ENCODE measurements around the gene RARB. TPM values are rescaled to one million over a fixed set of nuclear protein-coding genes. Genes with fewer than 3 reads are reported as not detected.
A peak's percentile ranks its signal among the peaks of the same experiment; 100 is the strongest.

RARB gene
- total RNA-seq, 2 experiments from 2014 or later, result not detected

DNA sequence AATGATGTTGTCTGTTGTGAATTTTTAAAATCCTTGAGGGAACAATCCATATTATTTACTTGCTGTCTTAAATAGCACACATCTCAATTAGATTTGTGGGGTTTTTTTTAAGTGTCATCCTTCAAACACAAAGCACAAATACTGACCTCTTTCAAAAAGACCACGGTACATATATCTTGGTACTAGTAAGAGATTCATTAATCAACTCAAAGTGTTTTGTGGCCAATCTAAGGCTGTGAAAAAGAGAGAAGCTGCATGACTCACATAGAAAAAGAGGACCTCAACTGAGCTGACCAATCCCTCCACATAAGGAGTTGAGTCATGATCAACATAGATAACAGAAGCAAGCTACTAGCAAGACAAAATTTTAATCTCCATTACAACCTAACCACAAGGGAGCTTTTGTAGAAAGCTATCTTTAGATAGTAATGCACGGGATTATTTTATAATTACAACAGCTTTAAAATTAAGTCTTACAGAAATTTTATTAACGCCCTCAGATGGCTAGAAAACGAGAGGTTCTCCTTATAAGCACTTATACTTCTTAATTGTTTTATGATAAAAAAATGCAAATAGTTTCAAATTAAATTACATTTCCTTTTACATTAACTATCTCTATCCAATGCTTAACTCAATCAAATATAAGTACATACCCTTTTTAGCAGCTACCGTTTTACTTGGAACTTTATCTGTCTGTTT, 176.2 kb downstream of the RARB start:
- Mint-ChIP-seq H3K4me1 (peaks cover 11% of the 10 kb centered on the region), H3K4me3 (no peak overlapping the region), H3K27me3 (no peaks in the 10 kb centered on the region), H3K27ac (no peak overlapping the region), H3K9me3 (ENCODE audit: low read depth) (no peaks in the 10 kb centered on the region), H3K36me3 (peaks cover 55% of the 10 kb centered on the region)
- CTCF ChIA-PET, result interaction anchor here (0.8 to 1.7 kb wide), 5 partner anchors 9 to 44 kb away, joined by 3 to 12 read pairs (median 5); no protein-coding TSS in a partner anchor
- ATAC-seq, result no peak
- DNase-seq, result no peak

DNA sequence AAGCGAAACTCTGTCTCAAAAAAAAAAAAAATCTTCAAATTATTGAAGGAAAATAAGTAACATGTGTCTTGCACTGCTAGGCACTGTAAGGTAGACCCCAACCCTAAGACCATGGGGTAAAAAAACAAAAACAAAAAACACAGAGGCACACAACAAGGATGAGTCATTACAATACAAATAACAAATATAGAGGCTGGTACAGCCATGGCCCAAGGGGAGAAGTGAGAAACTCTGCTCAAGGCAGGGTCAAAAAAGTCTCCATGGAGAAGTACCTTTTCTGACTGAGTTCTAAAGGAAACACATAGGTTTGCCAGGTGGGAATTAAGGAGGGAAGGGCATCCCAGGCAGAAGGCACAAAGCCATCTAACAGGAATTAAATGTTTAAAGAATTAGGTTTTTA, 182.1 kb downstream of the RARB start:
- no peak overlapping the region for H3K4me3 Mint-ChIP-seq
- CTCF ChIA-PET, result no interaction called here
- ATAC-seq, result peak; percentile 12
- H3K27ac Mint-ChIP-seq, result peak overlapping the region; percentile 70
- peaks cover 55% of the 10 kb centered on the region for H3K36me3 Mint-ChIP-seq
- peaks cover 17% of the 10 kb centered on the region for H3K4me1 Mint-ChIP-seq
- no peaks in the 10 kb centered on the region for H3K27me3 Mint-ChIP-seq
- DNase-seq, result no peak
- H3K9me3 Mint-ChIP-seq (ENCODE audit: low read depth), result no peaks in the 10 kb centered on the region

DNA sequence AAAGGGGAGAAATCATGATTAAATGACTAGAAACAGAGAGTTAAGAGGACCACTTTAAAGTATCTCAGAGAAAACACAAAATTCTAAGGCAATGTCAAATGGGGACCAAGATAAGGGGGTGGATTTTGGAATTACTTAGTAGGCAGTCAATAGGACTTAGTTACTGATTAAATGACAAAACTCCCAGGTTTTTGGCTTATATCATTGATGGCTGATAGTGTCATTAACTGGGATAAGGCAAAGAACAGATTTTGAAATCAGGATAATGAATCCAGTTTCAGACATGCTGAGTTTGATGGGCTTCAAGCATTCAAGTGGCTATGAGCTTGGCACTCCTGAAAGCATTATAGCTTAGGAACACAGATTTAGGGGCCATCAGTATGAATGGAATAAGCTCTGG, 182.7 kb downstream of the RARB start:
- H3K4me1 Mint-ChIP-seq, result peaks cover 15% of the 10 kb centered on the region
- H3K27ac Mint-ChIP-seq, result no peak overlapping the region
- H3K27me3 Mint-ChIP-seq, result no peaks in the 10 kb centered on the region
- H3K36me3 Mint-ChIP-seq, result peaks cover 51% of the 10 kb centered on the region
- CTCF ChIA-PET, result no interaction called here
- ATAC-seq (no peak), DNase-seq (no peak)
- H3K9me3 Mint-ChIP-seq (ENCODE audit: low read depth), result no peaks in the 10 kb centered on the region
- no peak overlapping the region for H3K4me3 Mint-ChIP-seq

DNA sequence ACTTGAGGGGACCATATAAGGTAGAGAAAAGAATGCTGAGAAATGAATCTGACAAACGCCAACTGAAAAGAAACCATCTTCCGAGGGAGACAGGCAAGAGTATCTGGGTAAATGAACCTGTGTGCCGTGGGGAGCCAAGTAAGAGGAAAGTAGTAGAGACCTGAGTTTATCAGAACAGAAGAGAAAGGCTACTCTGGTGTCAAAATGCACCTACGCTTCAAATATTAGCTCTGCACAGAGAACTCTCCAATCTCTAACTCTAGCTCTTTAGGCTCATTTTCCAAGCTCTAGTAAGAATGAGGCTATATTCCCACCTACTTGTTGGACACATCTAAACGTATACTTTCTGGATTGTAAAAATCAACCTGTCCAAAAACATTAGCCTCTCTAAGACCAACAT, 183.1 kb downstream of the RARB start:
- Mint-ChIP-seq H3K36me3 (peaks cover 49% of the 10 kb centered on the region), H3K4me3 (no peak overlapping the region), H3K27me3 (no peaks in the 10 kb centered on the region), H3K4me1 (peaks cover 14% of the 10 kb centered on the region), H3K9me3 (ENCODE audit: low read depth) (no peaks in the 10 kb centered on the region), H3K27ac (no peak overlapping the region)
- no peak for DNase-seq
- no peak for ATAC-seq
- CTCF ChIA-PET, result no interaction called here

DNA sequence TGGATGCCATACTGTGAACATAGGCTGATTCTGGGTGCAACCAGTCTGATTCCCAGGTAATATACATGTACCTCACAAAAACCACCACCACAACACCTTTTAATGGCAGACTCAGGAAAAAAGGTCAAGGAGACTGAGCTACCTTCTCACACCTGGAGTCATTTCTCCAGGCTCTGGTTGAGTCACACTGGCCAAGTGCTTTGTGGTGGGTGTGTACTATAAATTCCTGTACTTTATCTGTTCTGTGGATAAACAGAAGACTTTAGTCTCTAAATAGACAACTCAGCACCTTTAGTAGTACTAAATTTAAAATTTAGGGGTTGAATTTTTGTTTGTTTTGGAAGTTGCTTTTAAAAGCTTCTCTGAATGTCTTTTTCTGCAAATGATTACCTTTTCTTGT, 190.0 kb downstream of the RARB start:
- Mint-ChIP-seq H3K27me3 (no peaks in the 10 kb centered on the region), H3K4me1 (peaks cover 2% of the 10 kb centered on the region), H3K4me3 (no peak overlapping the region), H3K9me3 (ENCODE audit: low read depth) (no peaks in the 10 kb centered on the region), H3K36me3 (peaks cover 46% of the 10 kb centered on the region), H3K27ac (no peak overlapping the region)
- CTCF ChIA-PET, result interaction anchor here (1.4 kb wide), 1 partner anchor 30 kb away, joined by 5 read pairs; no protein-coding TSS in a partner anchor
- ATAC-seq (no peak), DNase-seq (no peak)

DNA sequence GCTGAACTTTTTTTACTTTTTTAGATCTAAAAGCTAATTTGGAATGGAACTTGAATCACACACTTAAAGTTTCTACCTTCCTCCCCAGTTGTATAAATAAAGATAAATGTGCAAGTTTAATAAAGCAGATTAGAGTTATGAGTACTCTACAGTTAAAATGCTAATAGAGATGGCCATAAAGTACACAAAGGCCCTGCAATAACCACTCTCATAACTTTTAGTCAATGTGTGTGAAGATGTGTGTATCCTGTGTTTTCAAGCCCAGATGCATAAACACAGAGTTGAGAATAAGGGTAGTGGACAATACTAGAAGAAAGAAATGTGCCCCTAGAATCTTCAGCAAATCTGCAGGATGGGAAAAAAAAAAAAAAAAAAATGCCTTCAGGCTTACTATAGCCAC, 191.3 kb downstream of the RARB start:
- Mint-ChIP-seq H3K27ac (no peak overlapping the region), H3K4me1 (peaks cover under 1% of the 10 kb centered on the region), H3K27me3 (no peaks in the 10 kb centered on the region), H3K36me3 (peaks cover 48% of the 10 kb centered on the region), H3K9me3 (ENCODE audit: low read depth) (no peaks in the 10 kb centered on the region), H3K4me3 (no peak overlapping the region)
- CTCF ChIA-PET, result no interaction called here
- no peak for ATAC-seq
- no peak for DNase-seq

DNA sequence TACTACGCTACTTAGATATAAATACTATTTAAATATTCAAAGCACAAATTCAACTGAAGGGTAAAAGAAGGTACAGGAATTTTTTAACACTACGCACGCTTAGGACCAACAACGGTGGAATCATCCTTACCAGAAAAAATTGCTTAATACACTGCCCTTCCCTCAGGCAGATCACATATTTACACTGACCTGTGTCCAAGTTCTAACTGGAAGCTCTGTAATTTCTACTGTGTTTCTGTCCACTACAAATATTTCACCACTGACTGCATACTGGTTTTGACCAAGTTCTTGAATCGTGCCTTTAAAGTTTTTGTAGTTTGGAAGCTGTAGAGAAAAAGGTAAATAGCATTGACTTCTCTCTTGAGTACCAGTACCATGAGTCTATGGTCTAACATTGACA, 192.4 kb downstream of the RARB start:
- no peaks in the 10 kb centered on the region for H3K4me1 Mint-ChIP-seq
- CTCF ChIA-PET, result no interaction called here
- ATAC-seq, result no peak
- peaks cover 54% of the 10 kb centered on the region for H3K36me3 Mint-ChIP-seq
- no peak overlapping the region for H3K4me3 Mint-ChIP-seq
- H3K27ac Mint-ChIP-seq, result no peak overlapping the region
- H3K27me3 Mint-ChIP-seq, result no peaks in the 10 kb centered on the region
- no peaks in the 10 kb centered on the region for H3K9me3 Mint-ChIP-seq (ENCODE audit: low read depth)
- no peak for DNase-seq

DNA sequence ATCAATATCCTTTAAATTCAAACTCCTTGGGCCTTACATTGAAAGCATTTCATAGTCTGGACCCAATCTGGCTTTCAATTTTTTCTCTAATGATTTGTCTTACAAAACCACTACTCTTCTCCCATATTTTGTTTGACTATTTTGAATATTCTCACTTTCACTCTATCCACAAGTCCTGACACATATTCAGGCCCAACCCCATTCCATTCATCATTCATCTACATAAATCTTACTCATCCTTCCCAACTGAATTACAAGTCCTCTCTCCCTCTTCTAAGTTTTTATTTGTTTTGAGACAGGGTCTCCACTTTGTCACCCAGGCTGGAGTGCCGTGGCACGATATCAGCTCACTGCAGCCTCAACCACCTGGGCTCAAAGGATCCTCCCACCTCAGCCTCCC, 193.0 kb downstream of the RARB start:
- H3K27ac Mint-ChIP-seq, result no peak overlapping the region
- no peak for ATAC-seq
- no peaks in the 10 kb centered on the region for H3K4me1 Mint-ChIP-seq
- H3K36me3 Mint-ChIP-seq, result peaks cover 58% of the 10 kb centered on the region
- no peaks in the 10 kb centered on the region for H3K27me3 Mint-ChIP-seq
- CTCF ChIA-PET, result no interaction called here
- no peaks in the 10 kb centered on the region for H3K9me3 Mint-ChIP-seq (ENCODE audit: low read depth)
- no peak overlapping the region for H3K4me3 Mint-ChIP-seq
- no peak for DNase-seq

DNA sequence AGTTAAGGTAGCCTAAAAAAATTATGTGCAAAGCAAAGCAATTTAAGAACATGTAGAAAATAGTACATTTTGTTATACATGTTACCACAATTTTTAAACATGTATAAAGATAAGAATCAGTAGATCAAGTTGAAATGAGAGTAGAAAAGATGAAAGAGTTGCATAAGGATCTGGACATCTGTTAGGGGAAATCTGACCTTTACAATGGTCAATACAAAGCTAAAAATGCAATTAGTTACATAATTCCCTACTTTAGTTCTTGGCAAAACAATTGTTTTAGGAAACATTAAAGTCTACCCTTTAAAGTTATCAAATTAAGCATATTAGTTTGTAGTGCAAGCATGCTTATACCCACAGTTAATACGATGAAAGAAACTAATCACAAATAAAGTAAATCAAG, 203.9 kb downstream of the RARB start:
- peaks cover 10% of the 10 kb centered on the region for H3K4me1 Mint-ChIP-seq
- CTCF ChIA-PET, result no interaction called here

DNA sequence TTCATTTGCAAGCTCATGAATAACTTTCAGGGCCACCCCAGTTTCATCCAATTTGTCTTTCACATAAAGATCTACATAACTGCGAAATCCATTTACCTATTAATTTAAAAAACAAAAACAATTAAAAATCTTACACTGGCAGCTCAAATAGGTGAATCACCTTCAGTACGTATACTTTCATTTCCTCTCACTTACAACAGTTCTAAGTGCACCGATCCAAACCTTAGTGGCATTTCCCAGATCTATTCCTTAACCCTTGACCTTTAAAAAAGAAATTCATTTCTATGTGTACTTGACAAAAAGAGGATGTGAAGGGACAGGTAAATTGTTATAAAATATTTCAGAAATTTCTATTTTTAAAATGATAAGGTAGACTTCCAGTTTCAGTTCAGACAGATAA, 205.9 kb downstream of the RARB start:
- H3K4me3 Mint-ChIP-seq, result no peak overlapping the region
- H3K36me3 Mint-ChIP-seq, result peaks cover 38% of the 10 kb centered on the region
- H3K4me1 Mint-ChIP-seq, result peaks cover 10% of the 10 kb centered on the region
- ATAC-seq (no peak), DNase-seq (no peak)
- CTCF ChIA-PET, result interaction anchor here (1.1 to 1.7 kb wide), 3 partner anchors 12 to 141 kb away, joined by 3 to 5 read pairs (median 3); no protein-coding TSS in a partner anchor
- no peaks in the 10 kb centered on the region for H3K27me3 Mint-ChIP-seq
- H3K9me3 Mint-ChIP-seq (ENCODE audit: low read depth), result no peaks in the 10 kb centered on the region
- no peak overlapping the region for H3K27ac Mint-ChIP-seq

More for the DNA sequence above, 203.9 kb downstream of the RARB start:
- Mint-ChIP-seq H3K27me3 (no peaks in the 10 kb centered on the region), H3K27ac (no peak overlapping the region), H3K36me3 (peaks cover 42% of the 10 kb centered on the region), H3K9me3 (ENCODE audit: low read depth) (no peaks in the 10 kb centered on the region), H3K4me3 (no peak overlapping the region)
- no peak for DNase-seq
- no peak for ATAC-seq

DNA sequence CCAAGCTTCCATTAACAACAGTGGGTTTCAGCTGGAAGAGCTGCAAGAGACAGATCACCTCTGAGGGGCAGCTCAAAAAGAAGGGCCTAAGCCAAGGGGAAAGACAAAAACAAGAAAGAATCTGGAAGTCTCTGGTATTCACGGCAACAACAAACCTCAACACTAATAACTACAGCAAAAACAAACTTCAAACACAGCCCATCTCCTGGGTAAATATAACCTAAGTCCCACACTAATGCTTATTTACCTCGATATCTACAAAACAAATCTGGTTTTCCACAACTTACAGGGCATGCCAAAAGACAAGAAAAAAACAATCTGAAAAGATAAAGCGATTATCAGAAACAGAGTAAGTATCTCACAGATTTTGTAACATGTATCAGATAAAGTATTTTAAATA, 207.0 kb downstream of the RARB start:
- Mint-ChIP-seq H3K27ac (no peak overlapping the region), H3K4me1 (peaks cover 10% of the 10 kb centered on the region), H3K4me3 (no peak overlapping the region), H3K9me3 (ENCODE audit: low read depth) (no peaks in the 10 kb centered on the region), H3K36me3 (peaks cover 34% of the 10 kb centered on the region), H3K27me3 (no peaks in the 10 kb centered on the region)
- CTCF ChIA-PET, result interaction anchor here (1.7 kb wide), 1 partner anchor 13 kb away, joined by 5 read pairs; no protein-coding TSS in a partner anchor
- no peak for ATAC-seq
- no peak for DNase-seq

Other genes with a start within 250 kb of the RARB start
- 100 to 1,000 TPM; 107 to 128 TPM for gene TOP2B, start 236.6 kb downstream of the RARB start, total RNA-seq